Breast epithelium (tissue), 3 donors: ENCODE results near the gene CACNA1I.

Experiments used
- CTCF ChIP-seq, 3 donors: fragments of 450-650 bp; IDR thresholded peaks; one replicate each; pipeline ENCODE4 v1.5.1; 2016 to 2017; ENCODE audit warnings: antibody characterized with exemption in 3 of 3, mild to moderate bottlenecking in 3 of 3, moderate library complexity in 3 of 3
- POLR2A ChIP-seq: fragments of 450-650 bp; IDR thresholded peaks from one replicate; pipeline ENCODE4 v1.6.1; 2016; ENCODE audit warnings: antibody characterized with exemption, mild to moderate bottlenecking, moderate library complexity
- POLR2AphosphoS5 ChIP-seq, 3 donors: sonication (generic); formaldehyde crosslinking; IDR thresholded peaks; one replicate each; pipeline ENCODE4 v1.6.1; 2017; ENCODE audit warnings: antibody characterized with exemption in 3 of 3

- TF ChIP-seq POLR2A: no peak
- TF ChIP-seq CTCF (IDR thresholded peaks at IDR 0.05): no peak
- no peak for TF ChIP-seq POLR2AphosphoS5 (IDR thresholded peaks at IDR 0.05)
These were observed 42.4 kb downstream of the CACNA1I start for GRCh38 chr22:39612811-39613548.
